ENCODE data around the gene TSR3. TPM values are rescaled to one million over a fixed set of nuclear protein-coding genes. Genes with fewer than 3 reads are reported as not detected.
"Not testable (repeated sequence)": the region's sequence is repeated elsewhere in the genome, so short reads cannot be mapped to it uniquely, and the experiment has no call there.

Gene TSR3
- total and polyA plus RNA-seq, 11 donors, result 46.3 to 108 (median 60.0) TPM

DNA sequence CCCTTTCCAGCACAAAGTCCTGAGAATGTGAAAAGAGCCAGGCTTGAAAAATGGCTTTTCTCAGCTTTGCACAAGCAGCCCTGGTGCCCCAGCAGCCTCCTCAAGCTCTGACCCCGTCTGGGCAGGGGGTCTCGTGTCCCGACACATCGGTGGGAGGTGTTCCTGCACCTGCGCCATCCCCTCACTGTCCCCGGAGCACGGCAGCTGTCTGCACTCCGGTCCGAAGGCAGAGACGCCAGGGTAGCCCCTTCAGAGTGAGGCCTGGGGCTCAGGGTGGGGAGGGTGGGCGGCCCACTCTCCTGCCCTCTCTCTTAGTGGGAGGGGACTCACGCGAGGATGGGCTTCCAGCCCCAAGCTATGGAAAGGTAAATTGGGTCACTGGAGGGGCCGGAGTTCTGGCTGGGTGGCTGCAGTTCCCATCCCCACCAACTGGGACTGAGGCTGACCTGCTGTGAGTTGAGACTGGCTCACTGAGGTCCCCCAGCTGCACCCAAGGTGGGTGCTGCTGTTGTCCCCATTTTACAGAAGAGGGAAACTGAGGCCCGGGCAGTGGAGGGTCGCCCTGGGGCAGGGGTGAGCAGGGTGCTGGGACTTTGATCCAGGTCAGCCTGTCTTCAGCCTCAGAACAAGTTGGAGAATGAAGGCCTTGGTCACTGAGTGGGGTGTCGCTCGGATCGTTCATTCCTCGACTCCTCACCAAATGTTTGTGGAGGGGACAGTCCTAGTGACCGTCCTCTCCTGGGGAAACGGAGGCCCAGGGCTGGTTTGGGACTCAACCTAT is 20.6 kb downstream of the TSR3 start:
- WGBS, 4 donors, result 48 to 58% (median 48%) methylated on average over 10 to 22 of the region's 22 CpGs
- peaks cover 0 to 6% (median 0%) of the 10 kb centered on the region in 12 donors for H3K9me3 ChIP-seq
- ATAC-seq, result no peak
- no peaks in the 10 kb centered on the region for H3K36me3 ChIP-seq
- peak overlapping the region in 10 of 12 donors; percentile 30 to 83 (median 63) for H3K27ac ChIP-seq
- intact Hi-C loops (cut with DNase I), result no loop called here
- DNase-seq, result no peak
- TF ChIP-seq POLR2A (IDR thresholded peaks at IDR 0.05), result no peak
- TF ChIP-seq, protein P1, sequence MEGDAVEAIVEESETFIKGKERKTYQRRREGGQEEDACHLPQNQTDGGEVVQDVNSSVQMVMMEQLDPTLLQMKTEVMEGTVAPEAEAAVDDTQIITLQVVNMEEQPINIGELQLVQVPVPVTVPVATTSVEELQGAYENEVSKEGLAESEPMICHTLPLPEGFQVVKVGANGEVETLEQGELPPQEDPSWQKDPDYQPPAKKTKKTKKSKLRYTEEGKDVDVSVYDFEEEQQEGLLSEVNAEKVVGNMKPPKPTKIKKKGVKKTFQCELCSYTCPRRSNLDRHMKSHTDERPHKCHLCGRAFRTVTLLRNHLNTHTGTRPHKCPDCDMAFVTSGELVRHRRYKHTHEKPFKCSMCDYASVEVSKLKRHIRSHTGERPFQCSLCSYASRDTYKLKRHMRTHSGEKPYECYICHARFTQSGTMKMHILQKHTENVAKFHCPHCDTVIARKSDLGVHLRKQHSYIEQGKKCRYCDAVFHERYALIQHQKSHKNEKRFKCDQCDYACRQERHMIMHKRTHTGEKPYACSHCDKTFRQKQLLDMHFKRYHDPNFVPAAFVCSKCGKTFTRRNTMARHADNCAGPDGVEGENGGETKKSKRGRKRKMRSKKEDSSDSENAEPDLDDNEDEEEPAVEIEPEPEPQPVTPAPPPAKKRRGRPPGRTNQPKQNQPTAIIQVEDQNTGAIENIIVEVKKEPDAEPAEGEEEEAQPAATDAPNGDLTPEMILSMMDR (IDR thresholded peaks at IDR 0.05), result no peak
- H3K4me3 ChIP-seq, result peak overlapping the region in 11 of 12 donors; percentile 41 to 65 (median 57)
- H3K4me1 ChIP-seq, result peaks cover 0 to 52% (median 26%) of the 10 kb centered on the region in 12 donors
- H3K27me3 ChIP-seq, result peaks cover 8 to 47% (median 30%) of the 10 kb centered on the region in 9 donors

GRCh38 chr16:1330260-1330914 is 21.3 kb downstream of the TSR3 start:
- ATAC-seq, result no peak
- intact Hi-C loops (cut with DNase I), result no loop called here
- H3K9me3 ChIP-seq, result peaks cover 0 to 6% (median 0%) of the 10 kb centered on the region in 12 donors
- H3K27me3 ChIP-seq, result peaks cover 8 to 44% (median 30%) of the 10 kb centered on the region in 9 donors
- no peak overlapping the region for H3K27ac ChIP-seq
- 62 to 79% (median 69%) methylated on average over 11 to 17 of the region's 17 CpGs for WGBS, 4 donors
- H3K4me3 ChIP-seq, result no peak overlapping the region
- DNase-seq, result no peak
- peaks cover 0 to 6% (median 2%) of the 10 kb centered on the region in 9 donors for H3K36me3 ChIP-seq
- TF ChIP-seq, protein P1 (IDR thresholded peaks at IDR 0.05), result peak in 7 of 12 donors; percentile 14 to 41 (median 35)
- no peak for TF ChIP-seq POLR2A (IDR thresholded peaks at IDR 0.05)
- H3K4me1 ChIP-seq, result peaks cover 0 to 60% (median 28%) of the 10 kb centered on the region in 12 donors

DNA sequence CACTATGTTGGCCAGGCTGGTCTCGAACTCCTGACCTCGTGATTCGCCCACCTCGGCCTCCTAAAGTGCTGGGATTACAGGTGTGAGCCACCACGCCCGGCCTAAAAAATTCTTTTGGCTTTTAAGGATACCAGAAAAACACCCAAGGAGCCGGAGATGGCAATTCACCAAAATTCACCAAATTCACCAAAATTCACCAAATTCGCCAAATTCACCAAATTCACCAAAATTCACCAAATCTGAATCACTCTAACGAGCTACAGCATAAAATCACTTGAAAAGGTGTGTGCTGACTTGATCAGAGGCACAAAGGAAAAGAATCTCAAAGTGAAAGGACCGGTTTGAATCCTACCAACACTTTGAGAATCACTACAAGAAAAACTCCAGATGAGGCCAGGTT is 22.7 kb downstream of the TSR3 start:
- Histone ChIP-seq H3K4me1 (peaks cover 0 to 53% (median 24%) of the 10 kb centered on the region in 12 donors), H3K36me3 (peaks cover 0 to 20% (median 16%) of the 10 kb centered on the region in 9 donors), H3K27me3 (peaks cover 3 to 30% (median 18%) of the 10 kb centered on the region in 9 donors)
- DNase-seq; intact Hi-C loops (cut with DNase I); H3K27ac ChIP-seq; ATAC-seq; H3K4me3 ChIP-seq; H3K9me3 ChIP-seq: not testable (repeated sequence)
- WGBS, 4 donors, result 92 to 94% (median 93%) methylated on average over 10 of the region's 10 CpGs

DNA sequence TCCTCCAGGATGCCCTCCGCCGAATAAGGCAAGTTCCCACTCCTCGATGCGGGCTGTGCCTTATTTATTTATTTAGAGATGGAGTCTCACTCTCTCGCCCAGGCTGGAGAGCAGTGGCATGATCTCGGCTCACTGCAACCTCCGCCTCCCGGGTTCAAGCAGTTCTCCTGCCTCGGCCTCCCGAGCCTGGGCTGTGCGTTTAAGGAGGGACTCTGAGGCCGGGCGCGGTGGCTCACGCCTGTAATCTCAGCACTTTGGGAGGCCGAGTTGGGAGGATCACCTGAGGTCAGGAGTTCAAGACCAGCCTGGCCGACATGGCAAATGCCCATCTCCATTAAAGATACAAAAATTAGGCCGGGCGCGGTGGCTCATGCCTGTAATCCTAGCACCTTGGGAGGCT is 23.5 kb downstream of the TSR3 start:
- intact Hi-C loops (cut with DNase I); H3K9me3 ChIP-seq: not testable (repeated sequence)

DNA sequence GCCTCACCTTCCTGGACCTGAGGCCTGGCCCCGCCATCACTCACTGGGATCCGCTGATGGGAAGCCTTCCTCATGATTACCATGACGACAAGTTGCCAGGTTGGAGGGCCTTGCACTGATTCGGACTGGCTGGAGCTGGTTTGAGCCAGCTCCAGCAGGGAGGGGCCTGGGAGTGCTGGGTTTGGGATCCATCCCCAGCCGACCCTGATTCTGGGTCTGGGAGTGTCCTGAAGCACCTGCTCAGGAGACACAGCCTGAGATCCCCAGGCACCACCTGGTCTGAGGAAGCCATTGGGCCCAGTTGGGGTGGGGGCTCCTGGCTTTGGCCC is 24.1 kb downstream of the TSR3 start:
- no peak overlapping the region for H3K4me3 ChIP-seq
- peak overlapping the region in 1 of 12 donors; percentile 35 for H3K27ac ChIP-seq
- peaks cover 0 to 6% (median 0%) of the 10 kb centered on the region in 12 donors for H3K9me3 ChIP-seq
- 68 to 74% (median 73%) methylated on average over 4 to 5 of the region's 5 CpGs; no CpG with 5 or more reads in 1 of the 4 donors for WGBS, 4 donors
- ATAC-seq (no peak), DNase-seq (no peak)
- TF ChIP-seq, protein P1 (IDR thresholded peaks at IDR 0.05), result no peak
- H3K27me3 ChIP-seq, result peaks cover 0 to 16% (median 5%) of the 10 kb centered on the region in 9 donors
- peaks cover 0 to 39% (median 14%) of the 10 kb centered on the region in 12 donors for H3K4me1 ChIP-seq
- H3K36me3 ChIP-seq, result peaks cover 0 to 34% (median 27%) of the 10 kb centered on the region in 9 donors
- intact Hi-C loops (cut with DNase I), result no loop called here

More for the DNA sequence above, 23.5 kb downstream of the TSR3 start:
- H3K27ac ChIP-seq, DNase-seq, H3K4me3 ChIP-seq, ATAC-seq: not testable (repeated sequence)
- Histone ChIP-seq H3K36me3 (peaks cover 0 to 28% (median 25%) of the 10 kb centered on the region in 9 donors), H3K27me3 (peaks cover 0 to 22% (median 11%) of the 10 kb centered on the region in 9 donors), H3K4me1 (peaks cover 0 to 44% (median 19%) of the 10 kb centered on the region in 12 donors)
- WGBS, 4 donors, result 89 to 91% (median 90%) methylated on average over 16 to 20 of the region's 20 CpGs

Measured in heart left ventricle (tissue), 16 donors.